IMR-90 (cell line): Measurements from ENCODE around the gene MICAL3. TPM values are rescaled to one million over a fixed set of nuclear protein-coding genes. Genes with fewer than 3 reads are reported as not detected.

Source experiments
- ATAC-seq: fragments of 200-7000 bp; cut with Tn5 transposase; 2 replicates; pipeline ENCODE4 v1.9.1; 2020; ENCODE audit warnings: low read depth, mild to moderate bottlenecking, moderate library complexity
- BruUV-seq: library from RNA; stranded (reverse); fragments of 400-500 nt; replicated peaks from 2 replicates; lab custom pipeline; 2021; lab: Mats Ljungman, UMichigan
- CTCF ChIA-PET: fragments of 300-600 bp; formaldehyde crosslinking; extraction: SDS; loops from one replicate; lab custom pipeline; 2021; ENCODE audit warnings: antibody characterized with exemption; lab: Yijun Ruan, JAX
- POLR2A ChIA-PET: fragments of 300-600 bp; sonication (Branson Sonifier 250); formaldehyde crosslinking; loops from one replicate; lab custom pipeline; 2022; ENCODE audit warnings: antibody characterized with exemption; ENCODE audit not compliant: unreplicated experiment; lab: Charles Lee
- DNase-seq: peaks from one replicate; pipeline ENCODE4 v3.0.0; 2013
- H2AFZ ChIP-seq: replicated peaks from 2 replicates; pipeline ENCODE3; 2013; ENCODE audit warnings: low read length, mild to moderate bottlenecking; ENCODE audit not compliant: poor library complexity
- H2AK5ac ChIP-seq: 2 replicates; pipeline ENCODE4 v1.6.1; 2013; ENCODE audit warnings: low read depth, low read length, inconsistent platforms
- H2AK9ac ChIP-seq: replicated peaks from 2 replicates; pipeline ENCODE3; 2013; ENCODE audit warnings: mild to moderate bottlenecking, low read depth, low read length, moderate library complexity; ENCODE audit not compliant: poor library complexity
- H2BK120ac ChIP-seq: 2 replicates; pipeline ENCODE4 v1.6.1; 2013; ENCODE audit warnings: low read depth, low read length, inconsistent platforms
- H2BK15ac ChIP-seq: 3 replicates; pipeline ENCODE4 v1.6.1; 2013; ENCODE audit warnings: low read depth, low read length, inconsistent platforms
- H2BK20ac ChIP-seq: 2 replicates; pipeline ENCODE4 v1.6.1; 2013; ENCODE audit warnings: low read depth, mild to moderate bottlenecking, inconsistent platforms, low read length, moderate library complexity
- H2BK5ac ChIP-seq: 2 replicates; pipeline ENCODE4 v1.6.1; 2013; ENCODE audit warnings: mild to moderate bottlenecking, low read depth, low read length, inconsistent platforms; ENCODE audit not compliant: poor library complexity, severe bottlenecking
- H3K14ac ChIP-seq: replicated peaks from 2 replicates; pipeline ENCODE4 v1.6.1; 2013; ENCODE audit warnings: low read depth, low read length, inconsistent platforms
- H3K18ac ChIP-seq: 2 replicates; pipeline ENCODE4 v1.6.1; 2013; ENCODE audit warnings: low read depth, low read length, control low read depth
- H3K23ac ChIP-seq: 2 replicates; pipeline ENCODE4 v1.6.1; 2013; ENCODE audit warnings: low read depth, low read length, inconsistent platforms
- H3K27ac ChIP-seq: 2 replicates; pipeline ENCODE4 v1.5.1; 2013; ENCODE audit warnings: mild to moderate bottlenecking, control low read depth, low read length; ENCODE audit not compliant: insufficient read depth
- H3K27me3 ChIP-seq: 2 replicates; pipeline ENCODE4 v1.6.1; 2013; ENCODE audit warnings: low read length; ENCODE audit not compliant: control insufficient read depth, insufficient read depth
- H3K36me3 ChIP-seq: 2 replicates; pipeline ENCODE4 v1.6.1; 2013; ENCODE audit warnings: low read length, mixed read lengths; ENCODE audit not compliant: control insufficient read depth, insufficient read depth
- H3K4ac ChIP-seq: 2 replicates; pipeline ENCODE4 v1.6.1; 2013; ENCODE audit warnings: low read depth, low read length, inconsistent platforms
- H3K4me1 ChIP-seq: 2 replicates; pipeline ENCODE4 v1.6.1; 2013; ENCODE audit warnings: low read length, mixed read lengths; ENCODE audit not compliant: control insufficient read depth, insufficient read depth
- H3K4me2 ChIP-seq: 2 replicates; pipeline ENCODE4 v1.6.1; 2013; ENCODE audit warnings: low read depth, mild to moderate bottlenecking, control low read depth, low read length, moderate library complexity
- H3K4me3 ChIP-seq: 2 replicates; pipeline ENCODE4 v1.5.1; 2013; ENCODE audit warnings: low read depth, mild to moderate bottlenecking, control low read depth, low read length, moderate library complexity; ENCODE audit not compliant: insufficient read depth
- H3K56ac ChIP-seq: 2 replicates; pipeline ENCODE4 v1.6.1; 2013; ENCODE audit warnings: low read length, inconsistent platforms; ENCODE audit not compliant: insufficient read depth; ENCODE audit errors: extremely low read depth
- H3K79me1 ChIP-seq, 2 experiments: 2 replicates each; pipeline ENCODE4 v1.6.1; 2013; ENCODE audit warnings: low read length in 2 of 2, inconsistent platforms in 1 of 2, low read depth in 1 of 2
- H3K9ac ChIP-seq: 2 replicates; pipeline ENCODE4 v1.6.1; 2013; ENCODE audit warnings: low read depth, low read length, control low read depth
- H3K9me1 ChIP-seq: 2 replicates; pipeline ENCODE4 v1.6.1; 2013; ENCODE audit warnings: low read length, inconsistent platforms; ENCODE audit not compliant: insufficient read depth
- H3K9me3 ChIP-seq: 2 replicates; pipeline ENCODE4 v1.6.1; 2013; ENCODE audit warnings: low read length; ENCODE audit not compliant: control insufficient read depth, insufficient read depth
- H4K20me1 ChIP-seq: 2 replicates; pipeline ENCODE4 v1.6.1; 2013; ENCODE audit warnings: low read length, inconsistent platforms; ENCODE audit not compliant: insufficient read depth
- H4K5ac ChIP-seq: 2 replicates; pipeline ENCODE4 v1.6.1; 2013; ENCODE audit warnings: mild to moderate bottlenecking, low read depth, low read length, control low read depth
- H4K8ac ChIP-seq, 2 experiments: 2 replicates each; pipeline ENCODE4 v1.6.1; 2013; ENCODE audit warnings: low read depth in 2 of 2, low read length in 2 of 2, control low read depth in 1 of 2, inconsistent platforms in 1 of 2
- H4K91ac ChIP-seq: 2 replicates; pipeline ENCODE4 v1.6.1; 2013; ENCODE audit warnings: low read depth, low read length, inconsistent platforms; ENCODE audit not compliant: insufficient read depth
- BHLHE40 ChIP-seq: fragments of 150-350 bp; IDR thresholded peaks from 2 replicates; pipeline ENCODE4 v1.6.1; 2016; ENCODE audit warnings: mild to moderate bottlenecking, low read depth, low read length
- CEBPB ChIP-seq: IDR thresholded peaks from 2 replicates; pipeline ENCODE4 v1.6.1; 2012; ENCODE audit warnings: low read depth, low read length, improper control_type of control experiment
- CHD1 ChIP-seq: IDR thresholded peaks from 2 replicates; pipeline ENCODE4 v1.6.1; 2012; ENCODE audit warnings: low read depth, low read length, improper control_type of control experiment
- MAFK ChIP-seq: IDR thresholded peaks from 2 replicates; pipeline ENCODE4 v1.6.1; 2012; ENCODE audit warnings: low read depth, low read length, improper control_type of control experiment
- MAZ ChIP-seq: IDR thresholded peaks from 2 replicates; pipeline ENCODE4 v1.6.1; 2012; ENCODE audit warnings: low read depth, mild to moderate bottlenecking, low read length, improper control_type of control experiment, moderate library complexity, borderline replicate concordance
- MXI1 ChIP-seq: IDR thresholded peaks from 2 replicates; pipeline ENCODE4 v1.6.1; 2012; ENCODE audit warnings: low read depth, mild to moderate bottlenecking, low read length, moderate library complexity, borderline replicate concordance
- NFE2L2 ChIP-seq: fragments of 150-350 bp; IDR thresholded peaks from 2 replicates; pipeline ENCODE4 v1.6.1; 2016; ENCODE audit warnings: low read depth, mild to moderate bottlenecking, low read length
- POLR2A ChIP-seq: IDR thresholded peaks from 2 replicates; pipeline ENCODE4 v1.6.1; 2012; ENCODE audit warnings: mild to moderate bottlenecking, low read depth, low read length
- RCOR1 ChIP-seq: IDR thresholded peaks from 2 replicates; pipeline ENCODE4 v1.6.1; 2012; ENCODE audit warnings: mild to moderate bottlenecking, low read length, improper control_type of control experiment; ENCODE audit not compliant: insufficient replicate concordance
- RFX5 ChIP-seq: IDR thresholded peaks from 2 replicates; pipeline ENCODE4 v1.8.0; 2012; ENCODE audit warnings: low read depth, mild to moderate bottlenecking, low read length, moderate library complexity
- SMC3 ChIP-seq: fragments of 150-350 bp; IDR thresholded peaks from 2 replicates; pipeline ENCODE4 v1.6.1; 2016; ENCODE audit warnings: low read depth, mild to moderate bottlenecking, antibody characterized with exemption, low read length, moderate library complexity
- WGBS, 2 experiments: methylation state at CpG; one replicate each; pipeline versions ENCODE4 v1.1.5 to v1.1.7; 2013; ENCODE audit warnings: missing lambda C conversion rate in 2 of 2; ENCODE audit not compliant: insufficient read length in 1 of 2; ENCODE audit errors: extremely low coverage in 2 of 2; 5-methylcytosine and 5-hydroxymethylcytosine counted together
- dilution Hi-C: fragments of 300-500 bp; cut with HindIII; formaldehyde crosslinking; loops from one replicate; pipeline ENCODE4 v1.14.3; 2018; ENCODE audit warnings: low sequenced_read_pairs; ENCODE audit not compliant: unreplicated experiment
- in situ Hi-C: fragments of 300-500 bp; cut with MboI; formaldehyde crosslinking; loops from 3 replicates; pipeline ENCODE4 v1.14.3; 2019; ENCODE audit warnings: low sequenced_read_pairs, inconsistent platforms, mixed read lengths
- intact Hi-C: fragments of 100-400 bp; cut with micrococcal nuclease; formaldehyde crosslinking; loops from 2 replicates; pipeline ENCODE4 v1.10.0; 2022
- polyA plus RNA-seq, 3 experiments: library from polyadenylated mRNA; depleted of rRNA; stranded (reverse); fragments of >200 nt; gene quantifications; 2 replicates each; pipeline ENCODE4 v1.2.3, GENCODE V29; 2012; ENCODE audit warnings: low replicate concordance in 1 of 3
- total RNA-seq: library from RNA; depleted of rRNA; stranded (reverse); fragments of >200 nt; gene quantifications from 2 replicates; pipeline ENCODE4 v1.2.3, GENCODE V29; 2012
- TF ChIP-seq, protein P1 (sequence below): conservative IDR thresholded peaks from 2 replicates; pipeline ENCODE4 v1.5.1; 2012; ENCODE audit warnings: mild to moderate bottlenecking, low read depth, low read length, improper control_type of control experiment
- TF ChIP-seq, protein P2 (sequence below): fragments of 150-350 bp; IDR thresholded peaks from 2 replicates; pipeline ENCODE4 v1.6.1; 2017; ENCODE audit warnings: mild to moderate bottlenecking, antibody characterized with exemption, low read length, low read depth
- TF ChIP-seq, protein P3 (sequence below): fragments of 150-350 bp; IDR thresholded peaks from 2 replicates; pipeline ENCODE4 v1.6.1; 2016; ENCODE audit warnings: low read depth, mild to moderate bottlenecking, low read length, moderate library complexity, borderline replicate concordance

The MICAL3 gene
- total and polyA plus RNA-seq, 2 of the 4 experiments (the other 2 are of a cell fraction) = 17.6 to 26.8 TPM

DNA sequence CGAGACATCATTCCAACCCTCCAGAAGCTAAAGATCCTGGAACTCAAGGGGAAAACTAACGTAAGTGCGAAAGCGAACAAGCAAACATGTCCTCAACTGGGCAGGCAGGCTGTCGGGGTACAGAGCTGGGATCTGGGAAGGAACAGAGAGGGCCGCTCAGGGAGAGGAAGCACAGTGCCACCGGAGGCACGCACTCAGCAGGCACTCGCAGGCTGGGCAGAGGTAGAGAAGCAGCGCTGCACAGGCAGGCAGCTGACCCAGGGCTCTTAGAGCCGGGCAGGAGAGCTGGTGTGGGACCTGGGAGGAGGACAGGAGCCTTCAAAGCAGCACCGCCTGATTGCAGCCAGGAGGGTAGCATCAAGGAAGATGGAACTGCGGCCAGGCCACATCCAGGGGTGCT lies 62.2 kb downstream of the MICAL3 start:
- Histone ChIP-seq H3K4me1 (peaks cover 21% of the 10 kb centered on the region), H3K36me3 (peaks cover 2% of the 10 kb centered on the region), H3K4me2 (no peak overlapping the region), H4K20me1 (peaks cover 16% of the 10 kb centered on the region), H3K18ac (no peak overlapping the region), H3K79me1 (peaks cover 57 to 90% of the 10 kb centered on the region in 2 experiments), H3K4me3 (no peak overlapping the region), H3K14ac (no peak overlapping the region), H3K9me3 (no peaks in the 10 kb centered on the region), H2AK9ac (peak overlapping the region; percentile 21), H4K91ac (no peak overlapping the region), H2BK15ac (no peak overlapping the region), H3K4ac (no peak overlapping the region), H3K27me3 (no peaks in the 10 kb centered on the region), H3K56ac (no peak overlapping the region), H3K9me1 (peaks cover 32% of the 10 kb centered on the region), H4K8ac (no peak overlapping the region), H2BK120ac (no peak overlapping the region), H2AK5ac (0 out of 2 replicates have a peak overlapping the region, but pooled peaks have one; percentile 14), H2BK5ac (no peak overlapping the region), H4K5ac (no peak overlapping the region), H3K23ac (no peak overlapping the region), H2AFZ (no peak overlapping the region), H3K9ac (no peak overlapping the region), H3K27ac (no peak overlapping the region), H2BK20ac (no peak overlapping the region)
- intact Hi-C loops (no loop called here), in situ Hi-C loops (no loop called here), dilution Hi-C loops (no loop called here)
- TF ChIP-seq CHD1 (no peak), RFX5 (no peak), SMC3 (no peak), BHLHE40 (no peak), CEBPB (no peak), RCOR1 (no peak), MAFK (no peak), NFE2L2 (no peak), MXI1 (no peak), POLR2A (no peak), MAZ (no peak)
- TF ChIP-seq, protein P1, sequence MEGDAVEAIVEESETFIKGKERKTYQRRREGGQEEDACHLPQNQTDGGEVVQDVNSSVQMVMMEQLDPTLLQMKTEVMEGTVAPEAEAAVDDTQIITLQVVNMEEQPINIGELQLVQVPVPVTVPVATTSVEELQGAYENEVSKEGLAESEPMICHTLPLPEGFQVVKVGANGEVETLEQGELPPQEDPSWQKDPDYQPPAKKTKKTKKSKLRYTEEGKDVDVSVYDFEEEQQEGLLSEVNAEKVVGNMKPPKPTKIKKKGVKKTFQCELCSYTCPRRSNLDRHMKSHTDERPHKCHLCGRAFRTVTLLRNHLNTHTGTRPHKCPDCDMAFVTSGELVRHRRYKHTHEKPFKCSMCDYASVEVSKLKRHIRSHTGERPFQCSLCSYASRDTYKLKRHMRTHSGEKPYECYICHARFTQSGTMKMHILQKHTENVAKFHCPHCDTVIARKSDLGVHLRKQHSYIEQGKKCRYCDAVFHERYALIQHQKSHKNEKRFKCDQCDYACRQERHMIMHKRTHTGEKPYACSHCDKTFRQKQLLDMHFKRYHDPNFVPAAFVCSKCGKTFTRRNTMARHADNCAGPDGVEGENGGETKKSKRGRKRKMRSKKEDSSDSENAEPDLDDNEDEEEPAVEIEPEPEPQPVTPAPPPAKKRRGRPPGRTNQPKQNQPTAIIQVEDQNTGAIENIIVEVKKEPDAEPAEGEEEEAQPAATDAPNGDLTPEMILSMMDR = no peak
- TF ChIP-seq, protein P2, sequence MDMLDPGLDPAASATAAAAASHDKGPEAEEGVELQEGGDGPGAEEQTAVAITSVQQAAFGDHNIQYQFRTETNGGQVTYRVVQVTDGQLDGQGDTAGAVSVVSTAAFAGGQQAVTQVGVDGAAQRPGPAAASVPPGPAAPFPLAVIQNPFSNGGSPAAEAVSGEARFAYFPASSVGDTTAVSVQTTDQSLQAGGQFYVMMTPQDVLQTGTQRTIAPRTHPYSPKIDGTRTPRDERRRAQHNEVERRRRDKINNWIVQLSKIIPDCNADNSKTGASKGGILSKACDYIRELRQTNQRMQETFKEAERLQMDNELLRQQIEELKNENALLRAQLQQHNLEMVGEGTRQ = no peak
- TF ChIP-seq, protein P3, sequence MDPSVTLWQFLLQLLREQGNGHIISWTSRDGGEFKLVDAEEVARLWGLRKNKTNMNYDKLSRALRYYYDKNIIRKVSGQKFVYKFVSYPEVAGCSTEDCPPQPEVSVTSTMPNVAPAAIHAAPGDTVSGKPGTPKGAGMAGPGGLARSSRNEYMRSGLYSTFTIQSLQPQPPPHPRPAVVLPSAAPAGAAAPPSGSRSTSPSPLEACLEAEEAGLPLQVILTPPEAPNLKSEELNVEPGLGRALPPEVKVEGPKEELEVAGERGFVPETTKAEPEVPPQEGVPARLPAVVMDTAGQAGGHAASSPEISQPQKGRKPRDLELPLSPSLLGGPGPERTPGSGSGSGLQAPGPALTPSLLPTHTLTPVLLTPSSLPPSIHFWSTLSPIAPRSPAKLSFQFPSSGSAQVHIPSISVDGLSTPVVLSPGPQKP = no peak
- ATAC-seq (no peak), DNase-seq (no peak)
- ChIA-PET CTCF (no interaction called here), POLR2A (no interaction called here)
- no TSS peak for BruUV-seq
- 90% methylated on average over 4 of the region's 13 CpGs; no CpG with 5 or more reads in 1 of the 2 experiments for WGBS, 2 experiments
